Suprapubic skin (tissue), 4 donors: Measurements from ENCODE around the gene SLC9A8. TPM values are rescaled to one million over a fixed set of nuclear protein-coding genes. Genes with fewer than 3 reads are reported as not detected.

Source experiments
- DNase-seq, 2 donors: peaks; one replicate each; pipeline ENCODE4 v3.0.0-alpha.2; 2019; ENCODE audit warnings: low spot score in 2 of 2
- H3K27ac ChIP-seq: fragments of 200-600 bp; sonication (generic); one replicate; pipeline ENCODE4 v1.5.1; 2019
- H3K27me3 ChIP-seq: fragments of 200-600 bp; sonication (generic); one replicate; pipeline ENCODE4 v1.5.1; 2019
- H3K36me3 ChIP-seq: fragments of 200-600 bp; sonication (generic); one replicate; pipeline ENCODE4 v1.5.1; 2019
- H3K4me1 ChIP-seq: fragments of 200-600 bp; sonication (generic); one replicate; pipeline ENCODE4 v1.5.1; 2019
- H3K4me3 ChIP-seq: fragments of 200-600 bp; sonication (generic); one replicate; pipeline ENCODE4 v1.5.1; 2019; ENCODE audit warnings: mild to moderate bottlenecking
- H3K9me3 ChIP-seq: fragments of 200-600 bp; sonication (generic); one replicate; pipeline ENCODE4 v1.5.1; 2019
- CTCF ChIP-seq, 2 donors: fragments of 200-600 bp in 1 of 2; fragments of 450-650 bp in 1 of 2; sonication (generic) in 1 of 2; IDR thresholded peaks; one replicate each; pipeline ENCODE4 v1.5.1; 2016 to 2019; ENCODE audit warnings: antibody characterized with exemption in 2 of 2, mild to moderate bottlenecking in 1 of 2, moderate library complexity in 1 of 2
- EP300 ChIP-seq: sonication (generic); formaldehyde crosslinking; IDR thresholded peaks from one replicate; pipeline ENCODE4 v1.6.1; 2017; ENCODE audit warnings: antibody characterized with exemption
- POLR2A ChIP-seq, 2 donors: fragments of 450-650 bp; IDR thresholded peaks; one replicate each; pipeline ENCODE4 v1.6.1; 2017; ENCODE audit warnings: antibody characterized with exemption in 2 of 2, mild to moderate bottlenecking in 2 of 2, moderate library complexity in 2 of 2
- POLR2AphosphoS5 ChIP-seq, 3 donors: sonication (generic); formaldehyde crosslinking; IDR thresholded peaks; one replicate each; pipeline ENCODE4 v1.6.1; 2017; ENCODE audit warnings: antibody characterized with exemption in 3 of 3
- WGBS: methylation state at CpG from one replicate; pipeline ENCODE4 v1.1.5; 2018; 5-methylcytosine and 5-hydroxymethylcytosine counted together
- total RNA-seq, 4 donors: library from RNA; depleted of rRNA; stranded (reverse); fragments of >200 nt; gene quantifications; one replicate each; pipeline ENCODE4 v1.1.0, GENCODE V29; 2016

SLC9A8 gene
- total RNA-seq, 4 donors from 2014 or later: 5.7 to 15.6 (median 9.2) TPM

DNA sequence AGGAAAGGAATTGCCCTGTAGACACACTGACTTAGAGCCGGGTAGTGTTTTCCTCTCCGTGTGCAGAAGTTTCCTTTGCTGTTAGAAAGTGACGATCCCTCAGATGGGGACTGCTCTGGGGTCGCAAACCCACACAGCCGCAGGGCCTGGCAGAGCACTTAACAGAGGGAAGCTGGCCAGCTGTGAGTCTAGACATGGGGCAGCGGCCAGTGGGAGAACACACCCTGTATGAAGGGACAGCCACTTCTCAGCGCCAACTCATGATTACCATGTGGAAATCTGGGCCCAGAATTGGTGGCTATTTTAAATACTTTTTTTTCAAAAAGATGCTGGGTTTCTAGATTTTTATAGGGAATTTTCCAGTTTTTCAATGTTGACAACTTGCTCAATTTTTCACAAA lies 39.4 kb downstream of the SLC9A8 start:
- H3K4me3 ChIP-seq: no peak overlapping the region
- H3K36me3 ChIP-seq: peaks cover 51% of the 10 kb centered on the region
- peaks cover 32% of the 10 kb centered on the region for H3K4me1 ChIP-seq
- DNase-seq: no peak
- 47% methylated on average over 7 of the region's 7 CpGs for WGBS
- H3K9me3 ChIP-seq: no peaks in the 10 kb centered on the region
- TF ChIP-seq EP300 (no peak), POLR2A (IDR thresholded peaks at IDR 0.05) (no peak), CTCF (IDR thresholded peaks at IDR 0.05) (no peak), POLR2AphosphoS5 (IDR thresholded peaks at IDR 0.05) (no peak)
- no peaks in the 10 kb centered on the region for H3K27me3 ChIP-seq
- no peak overlapping the region for H3K27ac ChIP-seq

- TF ChIP-seq POLR2A (IDR thresholded peaks at IDR 0.05) (no peak), CTCF (IDR thresholded peaks at IDR 0.05) (no peak), EP300 (no peak), POLR2AphosphoS5 (IDR thresholded peaks at IDR 0.05) (no peak)
- WGBS: 91% methylated on average over 8 of the region's 8 CpGs
- Histone ChIP-seq H3K4me1 (peaks cover 32% of the 10 kb centered on the region), H3K4me3 (no peak overlapping the region), H3K27ac (no peak overlapping the region), H3K9me3 (no peaks in the 10 kb centered on the region), H3K36me3 (peaks cover 57% of the 10 kb centered on the region), H3K27me3 (no peaks in the 10 kb centered on the region)
- no peak for DNase-seq
Observed at GRCh38 chr20:49852522-49853080, 40.0 kb downstream of the SLC9A8 start.

DNA sequence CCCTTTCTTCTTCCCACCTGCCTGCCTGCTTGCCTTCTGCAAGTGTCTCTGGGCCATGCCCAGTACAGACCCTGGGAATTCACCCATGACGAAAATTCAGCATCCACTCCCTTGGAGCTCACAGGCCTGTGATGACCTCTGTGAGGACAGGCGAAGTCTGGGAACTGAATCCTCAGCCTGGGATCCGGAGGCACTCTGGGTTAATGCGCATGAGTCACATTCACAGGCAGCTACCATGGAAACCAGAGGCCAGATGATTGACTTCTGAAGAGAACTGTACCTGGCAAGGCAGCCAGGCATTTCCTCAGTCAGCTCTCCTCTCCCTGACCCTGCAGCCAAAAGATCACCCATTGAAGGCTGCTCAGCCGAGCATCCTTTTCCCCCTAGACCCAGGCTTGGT lies 41.0 kb downstream of the SLC9A8 start:
- H3K4me1 ChIP-seq: peaks cover 32% of the 10 kb centered on the region
- H3K27me3 ChIP-seq: no peaks in the 10 kb centered on the region
- WGBS: 62% methylated on average over 4 of the region's 5 CpGs
- no peak overlapping the region for H3K27ac ChIP-seq
- H3K9me3 ChIP-seq: no peaks in the 10 kb centered on the region
- H3K36me3 ChIP-seq: peaks cover 54% of the 10 kb centered on the region
- no peak for TF ChIP-seq POLR2AphosphoS5 (IDR thresholded peaks at IDR 0.05)
- TF ChIP-seq EP300: no peak
- TF ChIP-seq POLR2A (IDR thresholded peaks at IDR 0.05): no peak
- no peak for TF ChIP-seq CTCF (IDR thresholded peaks at IDR 0.05)
- DNase-seq: no peak
- no peak overlapping the region for H3K4me3 ChIP-seq

DNA sequence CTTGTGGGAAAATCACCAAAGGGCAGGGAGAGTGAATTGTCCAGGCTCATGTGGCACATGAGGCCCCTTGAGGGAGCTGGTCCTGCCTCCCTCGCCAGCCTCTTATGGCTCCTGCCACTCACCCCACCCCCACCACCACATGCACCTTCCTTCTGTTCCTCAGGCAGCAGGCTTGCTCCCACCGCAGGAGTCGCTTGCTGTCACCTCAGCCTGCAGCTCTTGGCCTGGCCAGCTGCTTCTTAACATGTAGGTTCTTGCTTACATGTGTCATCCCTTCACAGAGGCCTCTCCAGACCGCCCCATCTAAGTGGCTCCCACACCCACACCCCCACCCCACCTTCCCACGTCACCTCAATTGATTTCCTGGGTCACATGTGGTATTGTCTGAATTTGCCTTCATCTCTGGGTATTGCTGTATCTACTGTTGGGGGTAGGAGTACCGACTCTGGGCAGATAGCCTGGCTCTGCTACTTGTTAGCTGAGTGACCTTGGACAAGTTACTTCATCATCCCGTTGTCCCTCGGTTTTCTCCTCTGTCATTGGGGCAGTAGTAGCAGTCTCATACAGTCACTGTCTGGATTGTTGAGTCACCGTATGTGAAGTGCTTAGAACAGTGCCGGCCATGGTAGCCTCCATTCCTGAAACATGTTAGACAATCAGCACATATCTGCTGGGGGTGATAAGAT lies 41.7 kb downstream of the SLC9A8 start:
- no peak overlapping the region for H3K27ac ChIP-seq
- DNase-seq: no peak
- WGBS: 89% methylated on average over 10 of the region's 10 CpGs
- H3K4me1 ChIP-seq: peaks cover 32% of the 10 kb centered on the region
- no peaks in the 10 kb centered on the region for H3K9me3 ChIP-seq
- TF ChIP-seq EP300 (no peak), POLR2AphosphoS5 (IDR thresholded peaks at IDR 0.05) (no peak), CTCF (IDR thresholded peaks at IDR 0.05) (no peak), POLR2A (IDR thresholded peaks at IDR 0.05) (no peak)
- H3K27me3 ChIP-seq: no peaks in the 10 kb centered on the region
- no peak overlapping the region for H3K4me3 ChIP-seq
- peaks cover 54% of the 10 kb centered on the region for H3K36me3 ChIP-seq

DNA sequence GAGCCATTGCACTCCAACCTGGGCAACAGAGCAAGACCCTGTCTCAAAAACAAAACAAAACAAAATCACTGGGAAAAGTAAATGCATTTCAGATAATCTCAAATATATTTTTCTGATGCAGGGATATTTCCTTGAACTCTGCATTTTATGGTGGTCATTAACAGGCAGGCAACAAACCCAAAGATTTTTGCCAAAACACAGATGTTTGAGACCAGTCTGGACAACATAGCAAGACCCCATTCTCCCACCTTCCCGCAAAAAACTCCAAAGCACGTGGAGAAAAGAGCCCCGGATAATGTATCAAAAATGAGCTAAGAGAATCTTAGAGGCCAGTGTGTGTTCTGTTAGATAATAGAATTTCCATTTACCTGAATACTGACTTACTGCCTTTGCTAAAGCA lies 44.3 kb downstream of the SLC9A8 start:
- TF ChIP-seq EP300 (no peak), POLR2AphosphoS5 (IDR thresholded peaks at IDR 0.05) (no peak), CTCF (IDR thresholded peaks at IDR 0.05) (no peak), POLR2A (IDR thresholded peaks at IDR 0.05) (no peak)
- no peak overlapping the region for H3K4me3 ChIP-seq
- H3K36me3 ChIP-seq: peaks cover 45% of the 10 kb centered on the region
- no peaks in the 10 kb centered on the region for H3K9me3 ChIP-seq
- WGBS: 65% methylated on average over 3 of the region's 3 CpGs
- H3K4me1 ChIP-seq: peaks cover 19% of the 10 kb centered on the region
- no peak overlapping the region for H3K27ac ChIP-seq
- DNase-seq: no peak
- H3K27me3 ChIP-seq: no peaks in the 10 kb centered on the region
